ENCODE measurements around the gene KIT. TPM values are rescaled to one million over a fixed set of nuclear protein-coding genes. Genes with fewer than 3 reads are reported as not detected.

KIT gene
- total RNA-seq, 1 experiment from 2014 or later, result not detected

- Histone ChIP-seq H3K36me3 (ENCODE audit: control insufficient read depth in 1 of 2, insufficient read depth in 2 of 2, low read length in 2 of 2) (no peaks in the 10 kb centered on the region), H3K79me2 (ENCODE audit: insufficient read depth, low read length) (no peaks in the 10 kb centered on the region), H3K9me3 (ENCODE audit: control insufficient read depth in 1 of 2, insufficient read depth in 1 of 2, low read depth in 1 of 2, low read length in 2 of 2) (no peaks in the 10 kb centered on the region), H3K4me3 (replicated peaks in 1 of 2; ENCODE audit: low read depth in 1 of 2, low read length in 2 of 2) (no peak overlapping the region), H3K27me3 (ENCODE audit: insufficient read depth, low read length) (peaks cover 28% of the 10 kb centered on the region; the same call in 1 of the 2 replicates), H3K4me2 (ENCODE audit: low read length) (no peak overlapping the region), H4K20me1 (ENCODE audit: insufficient read depth) (no peaks in the 10 kb centered on the region), H3K9ac (ENCODE audit: low read length) (no peak overlapping the region), H2AFZ (ENCODE audit: low read depth, low read length, poor library complexity, severe bottlenecking) (no peak overlapping the region), H3K27ac (ENCODE audit: low read depth, low read length) (no peak overlapping the region), H3K9me2 (ENCODE audit: insufficient read depth) (no peaks in the 10 kb centered on the region), H3K4me1 (ENCODE audit: control insufficient read depth in 1 of 2, insufficient read depth in 2 of 2, low read length in 2 of 2) (no peaks in the 10 kb centered on the region)
- ChIA-PET RAD21 (ENCODE audit: low non-redundant PET in 1 of 2, low total read pairs in 2 of 2, uncharacterized antibody in 2 of 2, unreplicated experiment in 2 of 2) (no interaction called here), POLR2A (no interaction called here), CTCF (no interaction called here)
- ATAC-seq, result no peak
- BruUV-seq (replicated peaks), result no TSS peak
- intact Hi-C loops (cut with micrococcal nuclease), result no loop called here
- no peak for DNase-seq (ENCODE audit: low read depth, low spot score)
- TF ChIP-seq ZFX (IDR thresholded peaks at IDR 0.05) (no peak), EZH2phosphoT487 (IDR thresholded peaks at IDR 0.05; ENCODE audit: borderline replicate concordance) (no peak), POLR2A (IDR thresholded peaks at IDR 0.05; ENCODE audit: borderline replicate concordance, extremely low read depth, insufficient read depth, insufficient read length) (no peak), ZBTB33 (IDR thresholded peaks at IDR 0.05; ENCODE audit: extremely low read depth, insufficient replicate concordance, low read length) (no peak), CTCF (IDR thresholded peaks at IDR 0.05 in 2 of 3, conservative IDR thresholded peaks at IDR 0.05 in 1 of 3; ENCODE audit: borderline replicate concordance in 1 of 3, insufficient read depth in 1 of 3, low read depth in 2 of 3, low read length in 2 of 3) (no peak), CBX3 (IDR thresholded peaks at IDR 0.05; ENCODE audit: low read depth) (no peak), JUND (IDR thresholded peaks at IDR 0.05) (no peak)
Measured at GRCh38 chr4:54726907-54727306, 69.2 kb downstream of the KIT start.

All from HCT116 (cell line).